GM19238 (cell line): ENCODE data around the gene SERPINB10.
"Not testable (repeated sequence)": the region's sequence is repeated elsewhere in the genome, so short reads cannot be mapped to it uniquely, and the experiment has no call there.

ENCODE experiments used
- DNase-seq: peaks from one replicate; pipeline ENCODE4 v3.0.0; 2011; ENCODE audit warnings: low spot score; ENCODE audit not compliant: insufficient read length

SERPINB10 gene

GRCh38 chr18:63892566-63892965, 15.2 kb upstream of the SERPINB10 start:
- no peak for DNase-seq

GRCh38 chr18:63894106-63894772, 13.5 kb upstream of the SERPINB10 start:
- no peak for DNase-seq

GRCh38 chr18:63895190-63895589, 12.6 kb upstream of the SERPINB10 start:
- DNase-seq = no peak

DNA sequence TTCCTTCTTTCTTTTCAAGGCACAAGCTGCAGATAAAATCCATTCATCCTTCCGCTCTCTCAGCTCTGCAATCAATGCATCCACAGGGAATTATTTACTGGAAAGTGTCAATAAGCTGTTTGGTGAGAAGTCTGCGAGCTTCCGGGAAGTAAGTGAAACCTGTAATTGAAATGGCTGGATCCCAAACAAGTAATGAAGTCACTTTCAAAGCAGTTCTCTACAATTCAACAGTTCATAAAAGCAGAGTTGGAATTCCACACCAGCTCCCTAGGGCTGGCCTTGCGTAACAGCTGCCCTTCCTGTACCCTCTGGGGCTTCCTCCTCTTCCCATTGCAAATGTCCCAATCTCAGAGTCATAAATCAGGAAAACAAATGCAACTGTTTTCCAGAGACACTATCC, 10.7 kb upstream of the SERPINB10 start:
- no peak for DNase-seq

DNA sequence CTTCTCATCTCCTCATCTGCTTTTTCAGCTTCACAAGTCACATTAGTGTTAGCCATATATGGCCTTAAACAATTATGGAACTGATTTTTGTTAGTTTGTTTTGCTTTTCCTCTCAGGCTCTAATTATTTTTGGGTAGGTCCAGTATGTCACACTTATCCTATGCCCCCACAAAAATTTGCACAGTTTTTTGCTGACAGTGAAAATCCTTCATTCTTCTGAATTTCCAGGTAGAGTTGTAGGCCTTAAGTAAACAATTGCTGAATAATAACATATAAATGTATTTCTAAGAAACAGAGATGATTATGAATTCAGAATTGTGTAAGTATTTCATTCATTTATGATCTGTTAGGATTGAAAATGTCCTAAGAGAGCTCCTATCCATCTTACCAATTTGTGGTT, 8.6 kb upstream of the SERPINB10 start:
- DNase-seq = no peak

- DNase-seq = no peak
These were observed 3.7 kb upstream of the SERPINB10 start for GRCh38 chr18:63903851-63904570.

- DNase-seq = no peak
These were observed 3.1 kb upstream of the SERPINB10 start for GRCh38 chr18:63904694-63905093.

- no peak for DNase-seq
These were observed 2.4 kb upstream of the SERPINB10 start for GRCh38 chr18:63905361-63905760.

- DNase-seq = no peak
These were observed 1.7 kb upstream of the SERPINB10 start for GRCh38 chr18:63906056-63906455.

- no peak for DNase-seq
These were observed 1.1 kb downstream of the SERPINB10 start for GRCh38 chr18:63908858-63909257.

DNA sequence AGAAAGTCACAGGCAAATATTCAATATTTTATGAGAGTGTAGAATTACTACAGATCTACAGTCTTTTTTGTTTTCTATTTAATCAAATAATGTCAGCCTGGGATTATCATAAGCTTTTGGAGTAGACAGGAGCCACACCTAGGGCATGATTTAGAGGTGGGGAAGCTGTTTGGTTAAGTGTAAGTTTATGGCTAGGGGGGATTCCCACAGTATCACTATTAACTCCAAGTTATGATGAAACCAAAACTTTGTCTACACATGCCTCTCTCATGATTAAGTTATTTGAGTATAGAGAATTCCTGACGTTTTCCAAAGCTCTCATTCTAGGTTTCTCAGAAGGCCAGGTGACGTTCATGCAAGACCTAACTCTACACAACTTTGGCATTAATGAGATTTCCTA, 2.1 kb downstream of the SERPINB10 start:
- no peak for DNase-seq

DNA sequence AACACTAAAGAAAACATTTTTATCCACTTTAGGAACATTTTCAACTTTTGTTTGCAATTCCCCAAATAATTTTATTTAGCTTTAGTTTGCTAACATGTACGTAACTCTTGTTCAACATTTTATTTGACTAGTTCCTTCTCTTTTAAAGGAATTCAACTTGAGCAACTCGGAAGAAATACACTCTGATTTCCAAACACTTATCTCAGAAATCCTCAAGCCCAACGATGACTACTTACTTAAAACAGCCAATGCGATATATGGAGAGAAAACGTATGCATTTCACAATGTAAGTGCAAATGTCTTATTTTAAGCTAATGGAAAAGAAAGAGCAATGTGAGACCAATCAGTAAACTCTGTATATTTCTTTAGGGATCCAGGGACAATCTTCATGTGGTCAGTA, 10.1 kb downstream of the SERPINB10 start:
- DNase-seq = no peak

DNA sequence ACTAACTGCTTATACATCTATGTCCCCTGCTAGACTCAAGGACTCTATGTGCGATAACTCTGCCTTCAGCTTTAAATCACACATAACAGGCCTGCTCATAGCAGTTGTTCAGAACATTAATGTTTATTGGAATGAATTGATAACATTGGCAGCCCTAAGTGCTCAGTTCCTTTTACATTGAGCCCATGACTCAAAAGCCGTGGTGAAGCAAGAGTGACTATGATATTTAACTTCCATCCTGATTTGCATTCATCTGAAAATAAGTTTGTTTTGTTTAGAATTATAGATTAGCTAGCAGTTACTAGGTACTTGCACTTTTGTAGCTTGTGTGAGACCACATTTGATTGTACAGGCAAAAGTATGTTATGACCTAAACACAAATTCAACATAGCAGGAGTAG, 14.3 kb downstream of the SERPINB10 start:
- DNase-seq = no peak

- no peak for DNase-seq
These were observed 16.8 kb downstream of the SERPINB10 start for GRCh38 chr18:63924551-63924950.

DNA sequence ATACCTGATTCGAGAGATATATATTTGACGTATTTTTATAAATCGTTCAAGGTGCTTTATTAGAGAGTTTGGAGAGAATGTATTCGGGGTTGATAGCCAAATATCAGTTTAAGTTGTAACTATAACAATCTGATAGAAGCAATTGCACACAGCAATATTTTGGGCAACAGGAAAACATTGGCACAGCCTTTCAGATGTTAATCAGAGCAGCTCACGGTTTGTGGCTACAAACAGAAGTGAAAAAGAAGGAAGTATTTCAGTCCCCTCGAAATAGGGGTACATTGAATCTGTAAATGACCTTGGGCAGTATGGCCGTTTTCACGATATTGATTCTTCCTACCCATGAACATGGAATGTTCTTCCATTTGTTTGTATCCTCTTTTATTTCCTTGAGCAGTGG, 20.6 kb downstream of the SERPINB10 start:
- DNase-seq = no peak

DNA sequence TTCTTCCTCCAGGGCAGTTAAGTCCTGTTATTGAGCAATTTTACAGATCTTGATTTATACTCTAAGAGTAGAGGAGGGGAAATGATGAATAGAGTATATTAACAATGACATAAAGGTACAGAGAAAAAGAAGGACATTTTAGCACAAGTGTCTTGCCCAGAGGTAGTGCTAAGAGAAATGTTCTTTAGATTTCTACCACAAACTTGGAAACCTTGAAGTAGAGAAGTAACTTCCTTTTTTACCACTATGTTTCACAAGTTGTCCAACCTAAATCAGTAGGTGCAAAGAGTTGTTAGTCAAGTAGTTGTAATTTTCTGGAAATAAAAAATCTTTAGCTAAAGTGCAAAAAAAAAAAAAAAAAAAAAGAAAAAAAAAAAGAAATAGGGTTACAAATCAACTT, 21.6 kb downstream of the SERPINB10 start:
- not testable (repeated sequence) for DNase-seq

GRCh38 chr18:63930773-63931354, 23.1 kb downstream of the SERPINB10 start:
- no peak for DNase-seq

DNA sequence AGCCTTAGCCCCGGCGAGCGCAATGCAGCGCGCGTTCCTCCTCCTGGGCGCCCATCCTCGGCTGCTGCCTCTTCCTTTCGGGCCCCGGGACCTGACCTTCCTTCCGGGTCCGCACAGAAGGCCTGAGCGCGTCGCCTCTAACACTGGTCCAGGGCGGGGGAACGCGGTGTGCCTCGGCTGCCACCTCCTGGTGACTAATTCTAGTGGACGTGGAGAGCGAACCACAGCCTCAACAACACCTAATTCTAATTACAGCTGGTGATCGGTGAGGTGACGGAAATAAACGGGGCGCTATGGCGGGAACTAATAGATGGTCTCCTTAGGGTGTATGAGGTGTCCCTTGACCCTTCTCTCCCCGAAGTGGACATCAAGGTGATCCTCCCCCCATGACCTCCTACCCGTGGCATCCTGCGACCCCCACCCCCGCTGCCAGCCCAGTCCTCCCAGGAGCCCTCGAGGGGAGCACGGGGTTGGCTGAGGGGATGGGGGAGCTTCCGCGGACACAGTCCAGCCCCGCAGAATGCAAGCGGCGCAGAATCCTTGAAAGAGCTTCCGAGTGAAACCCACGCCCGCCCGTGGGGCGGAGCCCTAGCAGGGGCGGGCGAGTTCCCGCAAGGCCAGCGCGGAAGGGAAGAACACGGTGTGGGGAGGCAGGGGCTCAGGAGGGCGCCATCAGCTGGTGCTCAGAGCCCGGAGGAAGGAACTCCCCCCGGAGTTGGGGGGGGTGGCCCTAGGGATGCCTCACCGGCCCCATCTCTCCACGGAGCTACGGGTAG, 28.6 kb downstream of the SERPINB10 start:
- peak; percentile 71 for DNase-seq

DNA sequence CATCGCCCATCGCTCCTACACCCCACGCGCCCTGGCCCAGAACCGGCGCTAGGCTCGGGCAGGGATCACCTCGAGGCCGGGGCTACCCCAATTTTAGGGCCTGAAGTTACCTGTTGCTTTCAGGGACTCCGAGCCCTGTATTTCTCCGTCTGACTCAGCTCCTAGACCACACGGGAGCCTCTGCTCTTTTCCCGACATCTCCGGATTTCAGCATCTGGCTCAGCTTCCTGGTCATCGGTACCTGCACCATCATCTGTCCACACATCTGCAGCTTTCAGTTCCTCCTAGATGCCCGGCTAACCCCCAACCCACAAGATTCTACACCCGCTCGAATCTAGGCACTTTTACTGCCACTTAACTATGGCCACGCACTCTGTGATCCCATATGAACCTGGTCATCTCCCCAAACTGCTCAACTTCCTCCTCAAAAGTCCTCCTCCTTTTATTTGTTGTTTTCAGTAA, 29.2 kb downstream of the SERPINB10 start:
- no peak for DNase-seq

GRCh38 chr18:63940008-63940407, 32.2 kb downstream of the SERPINB10 start:
- no peak for DNase-seq

DNA sequence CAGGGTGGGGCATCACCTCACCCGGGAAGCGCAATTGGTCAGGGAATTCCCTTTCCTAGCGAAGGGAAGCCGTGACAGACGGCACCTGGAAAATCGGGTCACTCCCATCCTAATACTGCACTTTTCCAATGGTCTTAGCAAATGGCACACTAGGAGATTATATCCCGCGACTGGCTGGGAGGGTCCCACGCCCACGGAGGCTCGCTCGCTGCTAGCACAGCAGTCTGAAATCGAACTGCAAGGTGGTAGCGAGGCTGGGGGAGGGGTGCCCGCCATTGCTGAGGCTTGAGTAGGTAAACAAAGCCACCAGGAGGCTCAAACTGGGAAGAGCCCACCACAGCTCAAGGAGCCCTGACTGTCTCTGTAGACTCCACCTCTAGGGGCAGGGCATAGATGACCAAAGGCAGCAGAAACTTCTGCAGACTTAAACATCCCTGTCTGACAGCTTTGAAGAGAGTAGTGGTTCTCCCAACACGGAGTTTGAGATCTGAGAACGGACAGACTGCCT, 32.8 kb downstream of the SERPINB10 start:
- not testable (repeated sequence) for DNase-seq
